Measurements from ENCODE around the gene TMEM109. TPM values are rescaled to one million over a fixed set of nuclear protein-coding genes. Genes with fewer than 3 reads are reported as not detected.

Gene TMEM109
- polyA plus RNA-seq, 2 of the 4 experiments (the other 2 are of a cell fraction): 40.9 to 93.0 TPM

- ChIA-PET CTCF (no interaction called here), POLR2A (no interaction called here)
- DNase-seq (ENCODE audit: low read depth in 1 of 2, low spot score in 1 of 2) (no peak), ATAC-seq (no peak), FAIRE-seq (no peak)
- Histone ChIP-seq H3K4me2 (no peak overlapping the region), H3K4me3 (no peak overlapping the region), H3K9me3 (no peaks in the 10 kb centered on the region), H3K27ac (no peak overlapping the region), H3K4me1 (peaks cover 10% of the 10 kb centered on the region)
- TF ChIP-seq KDM1A (IDR thresholded peaks at IDR 0.05; ENCODE audit: low read depth) (no peak), CHD4 (IDR thresholded peaks at IDR 0.05; ENCODE audit: borderline replicate concordance) (no peak), SREBF2 (IDR thresholded peaks at IDR 0.05) (no peak), MAFK (IDR thresholded peaks at IDR 0.05; ENCODE audit: partially characterized antibody) (no peak), RARB (CRISPR knock-in tag; IDR thresholded peaks at IDR 0.05) (no peak), MYC (IDR thresholded peaks at IDR 0.05; ENCODE audit: borderline replicate concordance, low read length) (no peak)
- TF ChIP-seq, protein P1, sequence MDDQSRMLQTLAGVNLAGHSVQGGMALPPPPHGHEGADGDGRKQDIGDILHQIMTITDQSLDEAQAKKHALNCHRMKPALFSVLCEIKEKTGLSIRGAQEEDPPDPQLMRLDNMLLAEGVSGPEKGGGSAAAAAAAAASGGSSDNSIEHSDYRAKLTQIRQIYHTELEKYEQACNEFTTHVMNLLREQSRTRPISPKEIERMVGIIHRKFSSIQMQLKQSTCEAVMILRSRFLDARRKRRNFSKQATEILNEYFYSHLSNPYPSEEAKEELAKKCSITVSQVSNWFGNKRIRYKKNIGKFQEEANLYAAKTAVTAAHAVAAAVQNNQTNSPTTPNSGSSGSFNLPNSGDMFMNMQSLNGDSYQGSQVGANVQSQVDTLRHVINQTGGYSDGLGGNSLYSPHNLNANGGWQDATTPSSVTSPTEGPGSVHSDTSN (IDR thresholded peaks at IDR 0.05): no peak
- 90% methylated on average over 2 of the region's 4 CpGs for WGBS (ENCODE audit: missing lambda C conversion rate)
Measured at GRCh38 chr11:60930394-60930793, 16.4 kb downstream of the TMEM109 start.

- no peak overlapping the region for H3K4me3 ChIP-seq
- no peaks in the 10 kb centered on the region for H3K4me1 ChIP-seq
- no peaks in the 10 kb centered on the region for H3K9me3 ChIP-seq
- ATAC-seq (no peak), FAIRE-seq (no peak), DNase-seq (ENCODE audit: low read depth in 1 of 2, low spot score in 1 of 2) (no peak)
- CTCF ChIA-PET: interaction anchor here (1.3 to 1.7 kb wide), 3 partner anchors 9 to 197 kb away, joined by 3 to 8 read pairs (median 4); no protein-coding TSS in a partner anchor
- H3K4me2 ChIP-seq: no peak overlapping the region
- POLR2A ChIA-PET: no interaction called here
- TF ChIP-seq BHLHE40 (IDR thresholded peaks at IDR 0.05; ENCODE audit: low read depth, low read length): no peak
- no peak for TF ChIP-seq HDAC2 (IDR thresholded peaks at IDR 0.05)
- no peak for TF ChIP-seq CHD2 (IDR thresholded peaks at IDR 0.05; ENCODE audit: low read length, partially characterized antibody)
- TF ChIP-seq ZFP36 (IDR thresholded peaks at IDR 0.05; ENCODE audit: borderline replicate concordance, partially characterized antibody): no peak
- TF ChIP-seq, protein P2, sequence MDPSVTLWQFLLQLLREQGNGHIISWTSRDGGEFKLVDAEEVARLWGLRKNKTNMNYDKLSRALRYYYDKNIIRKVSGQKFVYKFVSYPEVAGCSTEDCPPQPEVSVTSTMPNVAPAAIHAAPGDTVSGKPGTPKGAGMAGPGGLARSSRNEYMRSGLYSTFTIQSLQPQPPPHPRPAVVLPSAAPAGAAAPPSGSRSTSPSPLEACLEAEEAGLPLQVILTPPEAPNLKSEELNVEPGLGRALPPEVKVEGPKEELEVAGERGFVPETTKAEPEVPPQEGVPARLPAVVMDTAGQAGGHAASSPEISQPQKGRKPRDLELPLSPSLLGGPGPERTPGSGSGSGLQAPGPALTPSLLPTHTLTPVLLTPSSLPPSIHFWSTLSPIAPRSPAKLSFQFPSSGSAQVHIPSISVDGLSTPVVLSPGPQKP (IDR thresholded peaks at IDR 0.05; ENCODE audit: low read depth, low read length): no peak
- no peak for TF ChIP-seq ZNF302 (CRISPR knock-in tag; IDR thresholded peaks at IDR 0.05)
- TF ChIP-seq HES2 (IDR thresholded peaks at IDR 0.05): no peak
- TF ChIP-seq JUNB (IDR thresholded peaks at IDR 0.05): no peak
- TF ChIP-seq, protein P3, sequence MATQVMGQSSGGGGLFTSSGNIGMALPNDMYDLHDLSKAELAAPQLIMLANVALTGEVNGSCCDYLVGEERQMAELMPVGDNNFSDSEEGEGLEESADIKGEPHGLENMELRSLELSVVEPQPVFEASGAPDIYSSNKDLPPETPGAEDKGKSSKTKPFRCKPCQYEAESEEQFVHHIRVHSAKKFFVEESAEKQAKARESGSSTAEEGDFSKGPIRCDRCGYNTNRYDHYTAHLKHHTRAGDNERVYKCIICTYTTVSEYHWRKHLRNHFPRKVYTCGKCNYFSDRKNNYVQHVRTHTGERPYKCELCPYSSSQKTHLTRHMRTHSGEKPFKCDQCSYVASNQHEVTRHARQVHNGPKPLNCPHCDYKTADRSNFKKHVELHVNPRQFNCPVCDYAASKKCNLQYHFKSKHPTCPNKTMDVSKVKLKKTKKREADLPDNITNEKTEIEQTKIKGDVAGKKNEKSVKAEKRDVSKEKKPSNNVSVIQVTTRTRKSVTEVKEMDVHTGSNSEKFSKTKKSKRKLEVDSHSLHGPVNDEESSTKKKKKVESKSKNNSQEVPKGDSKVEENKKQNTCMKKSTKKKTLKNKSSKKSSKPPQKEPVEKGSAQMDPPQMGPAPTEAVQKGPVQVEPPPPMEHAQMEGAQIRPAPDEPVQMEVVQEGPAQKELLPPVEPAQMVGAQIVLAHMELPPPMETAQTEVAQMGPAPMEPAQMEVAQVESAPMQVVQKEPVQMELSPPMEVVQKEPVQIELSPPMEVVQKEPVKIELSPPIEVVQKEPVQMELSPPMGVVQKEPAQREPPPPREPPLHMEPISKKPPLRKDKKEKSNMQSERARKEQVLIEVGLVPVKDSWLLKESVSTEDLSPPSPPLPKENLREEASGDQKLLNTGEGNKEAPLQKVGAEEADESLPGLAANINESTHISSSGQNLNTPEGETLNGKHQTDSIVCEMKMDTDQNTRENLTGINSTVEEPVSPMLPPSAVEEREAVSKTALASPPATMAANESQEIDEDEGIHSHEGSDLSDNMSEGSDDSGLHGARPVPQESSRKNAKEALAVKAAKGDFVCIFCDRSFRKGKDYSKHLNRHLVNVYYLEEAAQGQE (IDR thresholded peaks at IDR 0.05): no peak
- TF ChIP-seq RAD21 (conservative IDR thresholded peaks at IDR 0.05 in 1 of 2, IDR thresholded peaks at IDR 0.05 in 1 of 2): no peak
- TF ChIP-seq CBX2 (IDR thresholded peaks at IDR 0.05; ENCODE audit: borderline replicate concordance, low read depth): no peak
- no peak for TF ChIP-seq HEYL (CRISPR knock-in tag; IDR thresholded peaks at IDR 0.05)
- TF ChIP-seq EHMT2 (IDR thresholded peaks at IDR 0.05; ENCODE audit: low read depth): no peak
- no peak overlapping the region for H3K27ac ChIP-seq
- WGBS (ENCODE audit: missing lambda C conversion rate): 95% methylated on average over 8 of the region's 9 CpGs
Measured at GRCh38 chr11:60931917-60932316, 18.0 kb downstream of the TMEM109 start.
